Activated CD8-positive, alpha-beta T cell treated with anti-CD3 and anti-CD28 coated beads for 36 hours (primary cell): ENCODE measurements around the gene DNAAF8. TPM values are rescaled to one million over a fixed set of nuclear protein-coding genes. Genes with fewer than 3 reads are reported as not detected.

ENCODE experiments used
- ATAC-seq: fragments of 200-7000 bp; cut with Tn5 transposase; one replicate; pipeline ENCODE4 v1.10.0; 2021; ENCODE audit warnings: mild to moderate bottlenecking, moderate library complexity
- CTCF ChIA-PET: fragments of 350-600 bp; sonication (Branson Sonifier 250); formaldehyde crosslinking; loops from one replicate; lab custom pipeline; 2021; ENCODE audit warnings: antibody characterized with exemption; lab: Charles Lee
- POLR2A ChIA-PET: fragments of 350-600 bp; sonication (Branson Sonifier 250); formaldehyde crosslinking; loops from one replicate; lab custom pipeline; 2021; ENCODE audit warnings: antibody characterized with exemption; lab: Charles Lee
- DNase-seq: peaks from one replicate; pipeline ENCODE4 v3.0.0-alpha.2; 2020
- H3K27ac Mint-ChIP-seq: one replicate; pipeline ENCODE4 v1.8.0; 2021; ENCODE audit warnings: mild to moderate bottlenecking, mixed read lengths
- H3K27me3 Mint-ChIP-seq: one replicate; pipeline ENCODE4 v1.8.0; 2021; ENCODE audit warnings: mixed read lengths
- H3K36me3 Mint-ChIP-seq: one replicate; pipeline ENCODE4 v1.8.0; 2021; ENCODE audit warnings: low read depth, mixed read lengths
- H3K4me1 Mint-ChIP-seq: one replicate; pipeline ENCODE4 v1.8.0; 2021; ENCODE audit warnings: low read depth, mixed read lengths
- H3K4me3 Mint-ChIP-seq: one replicate; pipeline ENCODE4 v1.8.0; 2021; ENCODE audit warnings: mild to moderate bottlenecking, moderate library complexity, mixed read lengths
- H3K9me3 Mint-ChIP-seq: one replicate; pipeline ENCODE4 v1.8.0; 2021; ENCODE audit warnings: mixed read lengths
- intact Hi-C: fragments of 100-400 bp; cut with micrococcal nuclease; formaldehyde crosslinking; loops from one replicate; pipeline ENCODE4 v1.10.0; 2022
- total RNA-seq, 2 experiments: library from RNA; stranded (reverse); gene quantifications; one replicate each; pipeline ENCODE4 v1.2.3, GENCODE V29; 2021
- TF ChIP-seq, protein P1 (sequence below): fragments of 200-600 bp; IDR thresholded peaks from one replicate; pipeline ENCODE4 v1.8.0; 2022; ENCODE audit warnings: antibody characterized with exemption, mild to moderate bottlenecking

Gene DNAAF8
- total RNA-seq, 2 experiments from 2014 or later = 0.18 to 0.38 TPM

DNA sequence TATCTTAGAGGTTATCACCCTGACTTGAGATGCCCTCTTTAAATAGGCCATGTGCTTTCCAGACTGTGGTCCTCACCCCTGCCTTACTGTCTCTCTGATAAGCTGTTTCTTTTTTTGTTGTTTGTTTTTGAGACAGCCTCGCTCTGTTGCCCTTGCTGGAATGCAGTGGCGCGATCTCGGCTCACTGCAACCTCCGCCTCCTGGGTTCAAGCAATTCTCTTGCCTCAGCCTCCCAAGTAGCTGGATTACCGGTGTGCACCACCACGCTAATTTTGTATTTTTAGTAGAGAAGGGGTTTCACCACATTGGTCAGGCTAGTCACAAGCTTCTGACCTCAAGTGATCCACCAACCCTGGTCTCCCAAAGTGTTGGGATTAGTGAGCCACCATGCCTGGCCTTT, 54.6 kb downstream of the DNAAF8 start:
- ChIA-PET POLR2A (interaction anchor here (1.6 kb wide), 1 partner anchor 18 kb away, joined by 4 read pairs; no protein-coding TSS in a partner anchor), CTCF (interaction anchor here (1.1 kb wide), 1 partner anchor 79 kb away, joined by 3 read pairs; no protein-coding TSS in a partner anchor)
- Mint-ChIP-seq H3K36me3 (no peaks in the 10 kb centered on the region), H3K4me3 (no peak overlapping the region), H3K9me3 (no peaks in the 10 kb centered on the region), H3K4me1 (no peaks in the 10 kb centered on the region), H3K27ac (no peak overlapping the region), H3K27me3 (no peaks in the 10 kb centered on the region)
- TF ChIP-seq, protein P1, sequence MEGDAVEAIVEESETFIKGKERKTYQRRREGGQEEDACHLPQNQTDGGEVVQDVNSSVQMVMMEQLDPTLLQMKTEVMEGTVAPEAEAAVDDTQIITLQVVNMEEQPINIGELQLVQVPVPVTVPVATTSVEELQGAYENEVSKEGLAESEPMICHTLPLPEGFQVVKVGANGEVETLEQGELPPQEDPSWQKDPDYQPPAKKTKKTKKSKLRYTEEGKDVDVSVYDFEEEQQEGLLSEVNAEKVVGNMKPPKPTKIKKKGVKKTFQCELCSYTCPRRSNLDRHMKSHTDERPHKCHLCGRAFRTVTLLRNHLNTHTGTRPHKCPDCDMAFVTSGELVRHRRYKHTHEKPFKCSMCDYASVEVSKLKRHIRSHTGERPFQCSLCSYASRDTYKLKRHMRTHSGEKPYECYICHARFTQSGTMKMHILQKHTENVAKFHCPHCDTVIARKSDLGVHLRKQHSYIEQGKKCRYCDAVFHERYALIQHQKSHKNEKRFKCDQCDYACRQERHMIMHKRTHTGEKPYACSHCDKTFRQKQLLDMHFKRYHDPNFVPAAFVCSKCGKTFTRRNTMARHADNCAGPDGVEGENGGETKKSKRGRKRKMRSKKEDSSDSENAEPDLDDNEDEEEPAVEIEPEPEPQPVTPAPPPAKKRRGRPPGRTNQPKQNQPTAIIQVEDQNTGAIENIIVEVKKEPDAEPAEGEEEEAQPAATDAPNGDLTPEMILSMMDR = no peak
- DNase-seq (no peak), ATAC-seq (no peak)
- intact Hi-C loops = no loop called here

DNA sequence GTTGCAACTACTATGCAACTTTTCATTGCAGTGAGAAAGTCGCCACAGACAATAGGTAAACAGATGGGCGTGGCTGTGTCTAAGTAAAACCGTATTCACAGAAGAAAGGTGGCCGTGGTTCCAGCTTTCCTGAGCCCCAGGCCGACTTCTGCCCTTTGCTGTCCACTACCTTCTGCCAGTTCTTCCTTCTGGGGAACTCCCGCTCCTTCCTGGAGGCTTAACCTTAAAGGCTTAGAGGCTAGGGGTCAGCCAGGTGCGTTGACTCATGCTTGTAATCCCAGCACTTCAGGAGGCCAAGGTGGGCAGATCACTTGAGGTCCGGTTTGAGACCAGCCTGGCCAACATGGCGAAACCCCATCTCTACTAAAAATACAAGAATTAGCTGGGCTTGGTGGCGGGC, 55.9 kb downstream of the DNAAF8 start:
- Mint-ChIP-seq H3K9me3 (no peaks in the 10 kb centered on the region), H3K4me1 (no peaks in the 10 kb centered on the region), H3K27ac (no peak overlapping the region), H3K36me3 (no peaks in the 10 kb centered on the region), H3K4me3 (no peak overlapping the region), H3K27me3 (no peaks in the 10 kb centered on the region)
- ATAC-seq (no peak), DNase-seq (no peak)
- CTCF ChIA-PET = no interaction called here
- intact Hi-C loops = no loop called here
- POLR2A ChIA-PET = interaction anchor here (1.4 kb wide), 1 partner anchor 22 kb away, joined by 3 read pairs; no protein-coding TSS in a partner anchor
- TF ChIP-seq, protein P1 = no peak

DNA sequence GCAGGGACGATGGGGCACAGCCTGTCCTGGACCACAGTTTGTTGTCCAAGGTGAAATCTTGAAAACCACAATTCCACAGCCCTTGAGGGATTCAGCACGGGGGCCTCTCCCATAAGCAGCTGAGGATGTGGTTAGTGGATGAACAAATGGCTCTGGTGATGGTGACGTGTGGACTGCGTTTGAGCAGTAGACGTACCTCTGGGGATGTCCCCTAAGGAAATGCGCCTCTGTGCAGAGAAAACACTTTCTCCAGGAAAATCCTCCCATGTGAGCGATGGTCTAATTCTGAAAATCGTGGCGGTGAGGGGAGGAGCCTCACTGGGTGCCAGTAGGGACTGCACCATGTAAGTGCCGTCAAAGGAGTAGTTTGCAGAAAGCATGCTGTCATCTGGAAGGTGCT, 56.5 kb downstream of the DNAAF8 start:
- no peak overlapping the region for H3K27ac Mint-ChIP-seq
- no peaks in the 10 kb centered on the region for H3K36me3 Mint-ChIP-seq
- no peaks in the 10 kb centered on the region for H3K27me3 Mint-ChIP-seq
- POLR2A ChIA-PET = interaction anchor here (1.4 kb wide), 1 partner anchor 22 kb away, joined by 3 read pairs; no protein-coding TSS in a partner anchor
- H3K4me1 Mint-ChIP-seq = no peaks in the 10 kb centered on the region
- CTCF ChIA-PET = no interaction called here
- H3K4me3 Mint-ChIP-seq = no peak overlapping the region
- TF ChIP-seq, protein P1 = no peak
- H3K9me3 Mint-ChIP-seq = no peaks in the 10 kb centered on the region
- intact Hi-C loops = no loop called here
- DNase-seq = no peak
- ATAC-seq = no peak

DNA sequence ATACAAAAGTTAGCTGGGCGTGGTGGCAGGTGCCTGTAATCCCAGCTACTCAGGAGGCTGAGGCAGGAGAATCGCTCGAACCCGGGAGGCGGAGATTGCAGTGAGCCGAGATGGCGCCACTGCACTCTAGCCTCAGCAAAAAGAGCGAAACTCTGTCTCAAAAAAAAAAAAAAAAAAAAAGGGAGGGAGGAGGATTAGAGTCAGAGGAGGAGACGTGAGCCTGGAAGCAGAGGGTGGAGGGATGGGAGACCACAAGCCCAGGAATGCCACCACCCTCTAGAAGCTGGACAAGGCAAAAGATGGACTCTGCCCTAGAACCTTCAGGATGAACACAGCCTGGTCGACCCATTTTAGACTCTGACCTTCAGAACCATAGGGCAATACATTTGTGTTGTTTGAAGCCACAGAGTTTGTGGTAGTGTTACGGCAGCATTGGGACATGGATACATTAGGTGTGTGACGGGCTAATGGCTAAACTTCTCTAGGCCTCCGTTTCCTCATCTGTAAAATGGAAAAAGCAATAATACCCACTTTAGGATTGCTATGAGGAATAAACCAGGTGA, 58.7 kb downstream of the DNAAF8 start:
- DNase-seq (no peak), ATAC-seq (no peak)
- H3K27ac Mint-ChIP-seq = no peak overlapping the region
- no peaks in the 10 kb centered on the region for H3K9me3 Mint-ChIP-seq
- ChIA-PET CTCF (no interaction called here), POLR2A (no interaction called here)
- H3K4me1 Mint-ChIP-seq = no peaks in the 10 kb centered on the region
- TF ChIP-seq, protein P1 = no peak
- intact Hi-C loops = no loop called here
- no peak overlapping the region for H3K4me3 Mint-ChIP-seq
- H3K36me3 Mint-ChIP-seq = no peaks in the 10 kb centered on the region
- H3K27me3 Mint-ChIP-seq = no peaks in the 10 kb centered on the region

DNA sequence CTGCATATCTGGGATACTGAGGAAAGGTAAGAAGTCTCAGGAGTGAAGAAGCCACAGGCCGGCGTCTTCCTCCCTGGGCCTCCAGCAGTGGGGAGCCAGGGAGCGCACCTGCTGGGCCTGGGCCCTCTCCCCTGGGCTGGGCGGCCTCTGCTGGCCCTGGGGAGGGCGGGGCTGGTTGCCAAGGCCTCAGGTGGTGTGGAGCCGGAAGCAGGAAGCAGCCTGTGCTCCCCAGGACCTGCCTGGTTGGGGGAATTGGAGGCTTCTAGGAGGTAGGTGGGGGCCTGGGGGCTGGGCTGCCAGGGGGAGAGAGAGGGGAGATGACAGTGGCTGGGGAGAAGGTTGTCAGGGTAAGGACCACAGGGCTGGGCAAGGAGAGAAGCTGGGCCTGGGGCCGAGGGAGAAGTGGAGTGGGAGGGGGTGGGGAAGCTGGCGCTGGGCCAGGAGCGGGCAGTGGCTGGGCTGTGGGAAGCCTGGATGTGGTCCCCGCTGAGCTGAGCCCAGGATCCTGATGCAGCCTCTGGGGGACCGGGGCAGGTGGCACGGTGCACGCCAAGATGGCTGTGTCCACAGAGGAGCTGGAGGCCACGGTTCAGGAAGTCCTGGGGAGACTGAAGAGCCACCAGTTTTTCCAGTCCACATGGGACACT, 61.0 kb downstream of the DNAAF8 start, which contains the start of gene SMIM22:
Gene SMIM22 (plus strand): TSS at position 189 of the 647 bp plus-strand sequence. CDS start 366 bp downstream, at position 555.
- Mint-ChIP-seq H3K27ac (no peak within 1 kb of the TSS), H3K9me3 (no peaks in the 10 kb centered on the region), H3K4me1 (no peaks in the 10 kb centered on the region), H3K36me3 (no peaks in the 10 kb centered on the region), H3K4me3 (no peak within 1 kb of the TSS), H3K27me3 (no peaks in the 10 kb centered on the region)
- intact Hi-C loops = no loop called here
- ATAC-seq (no peak), DNase-seq (no peak)
- CTCF ChIA-PET = no interaction called here
- POLR2A ChIA-PET = interaction anchor here (0.9 kb wide), 1 partner anchor 27 kb away, joined by 3 read pairs; no protein-coding TSS in a partner anchor
- TF ChIP-seq, protein P1 = no peak
